Progenitor cell of endocrine pancreas (in vitro differentiated cells): Measurements from ENCODE around the gene PAN2. TPM values are rescaled to one million over a fixed set of nuclear protein-coding genes. Genes with fewer than 3 reads are reported as not detected.
A peak's percentile ranks its signal among the peaks of the same experiment; 100 is the strongest.

ENCODE experiments used
- DNase-seq: peaks from one replicate; pipeline ENCODE4 v3.0.0; 2021; ENCODE audit warnings: low spot score; ENCODE audit not compliant: unreplicated experiment
- H3K27ac Mint-ChIP-seq: 2 replicates; pipeline ENCODE4 v1.8.0; 2021; ENCODE audit warnings: mild to moderate bottlenecking, moderate library complexity, mixed read lengths
- H3K27me3 Mint-ChIP-seq: 2 replicates; pipeline ENCODE4 v1.8.0; 2021; ENCODE audit warnings: mixed read lengths
- H3K36me3 Mint-ChIP-seq: 2 replicates; pipeline ENCODE4 v1.8.0; 2022; ENCODE audit warnings: mixed read lengths; ENCODE audit not compliant: insufficient read depth
- H3K4me1 Mint-ChIP-seq: 2 replicates; pipeline ENCODE4 v1.8.0; 2021; ENCODE audit warnings: low read depth, mixed read lengths
- H3K4me3 Mint-ChIP-seq: 2 replicates; pipeline ENCODE4 v1.8.0; 2021; ENCODE audit warnings: low read depth, mild to moderate bottlenecking, moderate library complexity, mixed read lengths
- H3K9me3 Mint-ChIP-seq: 2 replicates; pipeline ENCODE4 v1.8.0; 2021; ENCODE audit warnings: low read depth, mixed read lengths
- total RNA-seq: library from RNA; stranded (reverse); gene quantifications from 2 replicates; pipeline ENCODE4 v1.2.1, GENCODE V29; 2021
- TF ChIP-seq, protein P1 (sequence below): fragments of 200-600 bp; sonication (generic); IDR thresholded peaks from one replicate; pipeline ENCODE4 v1.5.0; 2021; ENCODE audit warnings: antibody characterized with exemption, mild to moderate bottlenecking; ENCODE audit not compliant: unreplicated experiment

The PAN2 gene
- total RNA-seq, 1 donor from 2014 or later: 69.3 TPM

DNA sequence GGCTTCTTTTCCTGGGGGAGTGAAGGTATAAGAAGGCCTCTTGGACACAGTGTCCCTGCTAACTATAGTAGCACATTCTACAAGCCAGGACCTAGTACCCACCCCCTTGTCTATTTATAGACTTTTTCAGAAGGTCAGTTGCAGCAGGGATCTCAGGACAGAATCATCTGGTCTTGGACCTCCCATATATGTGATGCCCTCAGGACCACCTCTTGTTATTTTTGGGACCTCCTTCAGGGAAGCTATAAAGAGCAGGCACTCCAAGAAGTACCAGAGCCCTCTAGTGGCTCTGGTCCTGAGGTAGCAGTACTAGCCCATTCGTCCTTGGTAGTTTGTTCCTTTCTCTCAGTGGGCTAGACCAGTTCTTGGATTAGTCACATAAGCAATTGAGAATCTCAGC is 62.8 kb downstream of the PAN2 start:
- no peaks in the 10 kb centered on the region for H3K27me3 Mint-ChIP-seq
- peaks cover 19% of the 10 kb centered on the region for H3K36me3 Mint-ChIP-seq
- H3K4me1 Mint-ChIP-seq: peaks cover 10% of the 10 kb centered on the region
- no peaks in the 10 kb centered on the region for H3K9me3 Mint-ChIP-seq
- DNase-seq: no peak
- H3K27ac Mint-ChIP-seq: no peak overlapping the region
- TF ChIP-seq, protein P1, sequence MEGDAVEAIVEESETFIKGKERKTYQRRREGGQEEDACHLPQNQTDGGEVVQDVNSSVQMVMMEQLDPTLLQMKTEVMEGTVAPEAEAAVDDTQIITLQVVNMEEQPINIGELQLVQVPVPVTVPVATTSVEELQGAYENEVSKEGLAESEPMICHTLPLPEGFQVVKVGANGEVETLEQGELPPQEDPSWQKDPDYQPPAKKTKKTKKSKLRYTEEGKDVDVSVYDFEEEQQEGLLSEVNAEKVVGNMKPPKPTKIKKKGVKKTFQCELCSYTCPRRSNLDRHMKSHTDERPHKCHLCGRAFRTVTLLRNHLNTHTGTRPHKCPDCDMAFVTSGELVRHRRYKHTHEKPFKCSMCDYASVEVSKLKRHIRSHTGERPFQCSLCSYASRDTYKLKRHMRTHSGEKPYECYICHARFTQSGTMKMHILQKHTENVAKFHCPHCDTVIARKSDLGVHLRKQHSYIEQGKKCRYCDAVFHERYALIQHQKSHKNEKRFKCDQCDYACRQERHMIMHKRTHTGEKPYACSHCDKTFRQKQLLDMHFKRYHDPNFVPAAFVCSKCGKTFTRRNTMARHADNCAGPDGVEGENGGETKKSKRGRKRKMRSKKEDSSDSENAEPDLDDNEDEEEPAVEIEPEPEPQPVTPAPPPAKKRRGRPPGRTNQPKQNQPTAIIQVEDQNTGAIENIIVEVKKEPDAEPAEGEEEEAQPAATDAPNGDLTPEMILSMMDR: peak; percentile 38
- H3K4me3 Mint-ChIP-seq: no peak overlapping the region

DNA sequence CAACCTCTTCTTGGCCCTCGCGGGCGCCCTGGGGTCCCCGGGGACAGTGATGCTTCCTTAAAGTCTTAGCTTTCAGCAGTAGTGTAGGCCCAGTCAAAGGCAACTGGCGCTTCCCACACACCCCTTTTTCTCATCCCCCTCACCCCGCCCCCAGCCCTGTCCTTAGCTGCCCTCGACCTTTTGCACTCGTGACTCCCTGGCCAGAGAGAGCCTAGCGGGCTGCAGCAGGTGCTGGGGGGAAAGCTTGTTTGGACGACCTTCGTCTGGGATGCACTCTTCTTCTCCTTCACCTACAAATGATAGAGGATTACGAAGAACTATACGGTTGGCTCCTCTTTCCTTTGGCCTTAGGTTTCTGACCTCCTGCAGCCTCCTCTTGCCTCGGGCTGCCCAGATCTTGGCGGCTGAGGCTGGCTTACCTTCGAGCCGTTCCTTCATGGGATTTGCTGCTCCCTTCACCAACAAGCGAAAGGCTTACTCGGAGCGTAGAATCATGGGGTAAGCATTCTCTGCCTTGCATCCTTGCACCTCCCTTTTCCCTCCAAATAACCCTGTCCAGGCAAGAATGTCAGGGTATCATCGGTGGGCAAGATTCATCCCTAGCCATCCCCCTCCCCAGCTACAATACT is 66.2 kb downstream of the PAN2 start:
- Mint-ChIP-seq H3K4me1 (peaks cover 10% of the 10 kb centered on the region), H3K36me3 (peaks cover 6% of the 10 kb centered on the region), H3K4me3 (peak overlapping the region; percentile 90), H3K9me3 (no peaks in the 10 kb centered on the region), H3K27ac (no peak overlapping the region), H3K27me3 (no peaks in the 10 kb centered on the region)
- TF ChIP-seq, protein P1: no peak
- DNase-seq: no peak

DNA sequence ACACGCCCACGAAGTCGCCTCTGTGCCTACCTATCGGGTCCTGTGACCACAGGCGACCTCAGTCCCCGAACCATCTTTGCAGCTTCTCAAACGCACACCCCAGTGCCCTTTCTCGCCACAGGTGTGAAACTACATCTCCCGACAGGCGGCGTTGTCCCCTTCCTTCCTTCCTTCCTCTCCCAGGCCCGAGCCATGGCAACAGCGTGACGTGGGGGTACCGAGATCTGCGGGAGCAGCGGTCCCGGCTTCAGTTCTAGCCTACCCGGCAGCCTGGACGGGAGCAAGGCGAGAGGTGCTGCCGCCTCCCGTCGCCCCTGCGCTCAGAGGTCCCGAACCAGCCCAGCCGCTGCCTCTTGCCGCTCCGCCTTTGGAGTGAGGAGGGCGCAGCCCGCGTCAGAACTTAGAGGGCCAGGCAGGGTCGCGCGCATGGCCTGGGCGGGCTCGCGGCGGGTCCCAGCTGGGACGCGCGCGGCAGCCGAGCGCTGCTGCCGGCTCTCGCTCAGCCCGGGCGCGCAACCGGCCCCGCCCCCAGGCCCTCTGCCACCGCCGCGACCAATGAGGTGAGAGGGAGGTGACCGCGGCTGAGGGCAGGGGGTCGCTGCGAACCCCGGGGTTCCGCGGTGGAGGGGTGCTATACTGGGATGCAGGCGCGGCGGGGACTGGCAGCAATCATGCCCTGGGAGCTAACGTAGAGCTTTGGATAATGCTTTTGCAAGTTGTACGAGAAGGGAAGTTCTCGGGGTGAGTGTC is 66.9 kb downstream of the PAN2 start, which contains the start of gene COQ10A:
Gene COQ10A, plus strand, starts transcription at position 250 of the 750 bp plus-strand sequence. Its CDS starts 177 bp downstream, at position 427.
- DNase-seq: peak; percentile 83
- no peaks in the 10 kb centered on the region for H3K9me3 Mint-ChIP-seq
- H3K4me3 Mint-ChIP-seq: peak within 1 kb of the TSS; percentile 90
- H3K36me3 Mint-ChIP-seq: peaks cover 6% of the 10 kb centered on the region
- H3K27ac Mint-ChIP-seq: peak within 1 kb of the TSS; percentile 96
- TF ChIP-seq, protein P1: peak; percentile 68
- H3K27me3 Mint-ChIP-seq: no peaks in the 10 kb centered on the region
- peaks cover 10% of the 10 kb centered on the region for H3K4me1 Mint-ChIP-seq

Other genes starting within 250 kb of the PAN2 start
- gene PA2G4, start 229.4 kb downstream of the PAN2 start, total RNA-seq: 103 and 106 TPM in 2 replicates
- 3,912 and 3,916 TPM in 2 replicates for gene RPL41, start 217.4 kb downstream of the PAN2 start, total RNA-seq
- 12.0 and 13.8 TPM in 2 replicates for gene ZC3H10, start 215.7 kb downstream of the PAN2 start, total RNA-seq
- gene ESYT1, start 205.7 kb downstream of the PAN2 start, total RNA-seq: 102 TPM in 2 replicates
- gene MYL6B, start 181.4 kb downstream of the PAN2 start, total RNA-seq: 169 and 172 TPM in 2 replicates
- 1,155 and 1,178 TPM in 2 replicates for gene MYL6, start 175.6 kb downstream of the PAN2 start, total RNA-seq
- gene SMARCC2, start 144.5 kb downstream of the PAN2 start, total RNA-seq: 202 and 207 TPM in 2 replicates
- gene RNF41, start 112.1 kb downstream of the PAN2 start, total RNA-seq: 50.0 and 50.8 TPM in 2 replicates
- gene NABP2, start 109.7 kb downstream of the PAN2 start, total RNA-seq: 37.9 and 40.5 TPM in 2 replicates
- 62.9 and 65.2 TPM in 2 replicates for gene SLC39A5, start 103.9 kb downstream of the PAN2 start, total RNA-seq
- gene ANKRD52, start 75.6 kb downstream of the PAN2 start, total RNA-seq: 60.3 and 64.3 TPM in 2 replicates
- 23.6 and 24.6 TPM in 2 replicates for gene COQ10A, start 67.1 kb downstream of the PAN2 start, total RNA-seq
- 209 and 216 TPM in 2 replicates for gene CS, start 33.7 kb downstream of the PAN2 start, total RNA-seq
- gene CNPY2, start 18.0 kb downstream of the PAN2 start, total RNA-seq: 225 and 230 TPM in 2 replicates
- 0.67 and 0.89 TPM in 2 replicates for gene IL23A, start 4.9 kb upstream of the PAN2 start, total RNA-seq
- 158 and 163 TPM in 2 replicates for gene STAT2, start 26.1 kb upstream of the PAN2 start, total RNA-seq
- not detected in 2 replicates for gene APOF, start 28.9 kb upstream of the PAN2 start, total RNA-seq
- gene TIMELESS, start 115.4 kb upstream of the PAN2 start, total RNA-seq: 58.0 and 65.5 TPM in 2 replicates
- gene MIP, start 120.7 kb upstream of the PAN2 start, total RNA-seq: not detected in 2 replicates
- 4.6 TPM in 2 replicates for gene SPRYD4, start 134.6 kb upstream of the PAN2 start, total RNA-seq
- 3.1 and 3.8 TPM in 2 replicates for gene GLS2, start 154.2 kb upstream of the PAN2 start, total RNA-seq
- gene RBMS2, start 187.8 kb upstream of the PAN2 start, total RNA-seq: 54.1 and 65.9 TPM in 2 replicates